ENCODE measurements around the gene TREX2. TPM values are rescaled to one million over a fixed set of nuclear protein-coding genes. Genes with fewer than 3 reads are reported as not detected.

TREX2 gene
- total and polyA plus RNA-seq, 10 of the 15 experiments (the other 5 are each of a cell fraction or from before 2014, with no cell fraction given) = 0.09 to 0.97 (median 0.60) TPM; not detected in 3

- no peak overlapping the region for H3K4me2 ChIP-seq (ENCODE audit: control insufficient read depth, insufficient read depth)
- intact Hi-C loops (cut with micrococcal nuclease; ENCODE audit: unreplicated experiment) (no loop called here), in situ Hi-C loops (cut with MboI) (no loop called here)
- H3K36me3 ChIP-seq (ENCODE audit: control insufficient read depth in 2 of 2, insufficient read depth in 2 of 2, low read length in 1 of 2) = no peaks in the 10 kb centered on the region
- ATAC-seq (no peak), DNase-seq (ENCODE audit: low read depth, low spot score) (no peak), FAIRE-seq (no peak)
- no peaks in the 10 kb centered on the region for H3K9me3 ChIP-seq (replicated peaks; ENCODE audit: control insufficient read depth, insufficient read depth, low read length)
- no peaks in the 10 kb centered on the region for H3K27me3 ChIP-seq (replicated peaks in 1 of 2; ENCODE audit: control insufficient read depth in 2 of 2, insufficient read depth in 2 of 2, low read length in 1 of 2)
- ChIA-PET SMC1A (ENCODE audit: uncharacterized antibody, unreplicated experiment) (no interaction called here), CTCF (no interaction called here), POLR2A (no interaction called here), RAD21 (ENCODE audit: unreplicated experiment) (no interaction called here)
- H3K4me3 ChIP-seq = no peak overlapping the region
- H3K79me2 ChIP-seq (ENCODE audit: control insufficient read depth, insufficient read depth, low read length) = no peaks in the 10 kb centered on the region
- WGBS (ENCODE audit: insufficient coverage, insufficient replicate concordance, low lambda C conversion rate, missing lambda C conversion rate) = 23% methylated on average over 13 of the region's 13 CpGs
- TF ChIP-seq BRCA1 (IDR thresholded peaks at IDR 0.05; ENCODE audit: low read depth, low read length) (no peak), MYB (IDR thresholded peaks at IDR 0.05; ENCODE audit: borderline replicate concordance, low read depth, low read length) (no peak), BCL11A (IDR thresholded peaks at IDR 0.05; ENCODE audit: low read depth, low read length) (no peak), ZSCAN29 (IDR thresholded peaks at IDR 0.05) (no peak), POLR2A (IDR thresholded peaks at IDR 0.05; ENCODE audit: low read depth, low read length) (no peak), NFXL1 (IDR thresholded peaks at IDR 0.05; ENCODE audit: borderline replicate concordance) (no peak), RELA (IDR thresholded peaks at IDR 0.05; ENCODE audit: borderline replicate concordance, partially characterized antibody) (no peak), WRNIP1 (IDR thresholded peaks at IDR 0.05; ENCODE audit: borderline replicate concordance, low read depth, low read length) (no peak), PBX3 (IDR thresholded peaks at IDR 0.05; ENCODE audit: insufficient replicate concordance, low read depth, low read length) (no peak), NFYA (IDR thresholded peaks at IDR 0.05; ENCODE audit: borderline replicate concordance, low read depth, low read length) (no peak), BHLHE40 (IDR thresholded peaks at IDR 0.05; ENCODE audit: borderline replicate concordance in 1 of 2, low read depth in 2 of 2, low read length in 1 of 2) (no peak)
- H4K20me1 ChIP-seq (ENCODE audit: control insufficient read depth, insufficient read depth) = no peaks in the 10 kb centered on the region
- no peak overlapping the region for H3K27ac ChIP-seq (ENCODE audit: control insufficient read depth, insufficient read depth)
- no peak overlapping the region for H2AFZ ChIP-seq (ENCODE audit: control insufficient read depth, low read depth, low read length)
- H3K4me1 ChIP-seq (ENCODE audit: control insufficient read depth, insufficient read depth, low read length) = no peaks in the 10 kb centered on the region
- BruUV-seq (replicated peaks) = no TSS peak
- no peak overlapping the region for H3K9ac ChIP-seq (ENCODE audit: control insufficient read depth, insufficient read depth, low read length)
Measured at GRCh38 chrX:153481043-153481442, 35.2 kb upstream of the TREX2 start.
